Vagina (tissue), 2 donors: ENCODE measurements around the gene TBX15.

Experiments used
- CTCF ChIP-seq, 3 experiments: fragments of 450-650 bp in 2 of 3; fragments of 200-600 bp in 1 of 3; sonication (generic) in 1 of 3; IDR thresholded peaks; one replicate each; pipeline ENCODE4 v1.5.1; 2017 to 2019; ENCODE audit warnings: antibody characterized with exemption in 3 of 3, mild to moderate bottlenecking in 2 of 3, moderate library complexity in 2 of 3
- POLR2A ChIP-seq, 2 donors: fragments of 450-650 bp; IDR thresholded peaks; one replicate each; pipeline ENCODE4 v1.6.1; 2017; ENCODE audit warnings: antibody characterized with exemption in 2 of 2, mild to moderate bottlenecking in 2 of 2, moderate library complexity in 2 of 2
- POLR2AphosphoS5 ChIP-seq, 2 donors: sonication (generic); formaldehyde crosslinking; IDR thresholded peaks; one replicate each; pipeline ENCODE4 v1.9.0; 2017; ENCODE audit warnings: antibody characterized with exemption in 2 of 2, mild to moderate bottlenecking in 2 of 2, low read depth in 1 of 2; ENCODE audit not compliant: insufficient read depth in 1 of 2

- TF ChIP-seq POLR2AphosphoS5 (IDR thresholded peaks at IDR 0.05; ENCODE audit: insufficient read depth in 1 of 2, low read depth in 1 of 2) (no peak), POLR2A (IDR thresholded peaks at IDR 0.05) (no peak), CTCF (IDR thresholded peaks at IDR 0.05) (no peak)
These were observed 2.2 kb downstream of the TBX15 start for GRCh38 chr1:118985640-118986554.
